SK-N-SH treated with all-trans-retinoic acid at 6 μM for 48 hours (cell line): ENCODE measurements around the gene CAMK2N2.

Experiments used
- ATAC-seq: fragments of 200-7000 bp; cut with Tn5 transposase; 3 replicates; pipeline ENCODE4 v1.9.1; 2020; ENCODE audit warnings: mild to moderate bottlenecking, moderate library complexity
- ARNTL ChIP-seq: fragments of 450-650 bp; formaldehyde crosslinking; IDR thresholded peaks from 2 replicates; pipeline ENCODE4 v1.5.0; 2020; ENCODE audit warnings: low read depth, mild to moderate bottlenecking, moderate library complexity, borderline replicate concordance
- BACH2 ChIP-seq: fragments of 250-450 bp; sonication (Bioruptor Pico); IDR thresholded peaks from 2 replicates; pipeline ENCODE4 v1.9.0; 2021; ENCODE audit warnings: mild to moderate bottlenecking, borderline replicate concordance
- CSDC2 ChIP-seq: fragments of 250-450 bp; sonication (Bioruptor Pico); IDR thresholded peaks from 2 replicates; pipeline ENCODE4 v1.5.0; 2020; ENCODE audit warnings: mild to moderate bottlenecking, moderate library complexity
- GLIS3 ChIP-seq: fragments of 250-450 bp; sonication (Bioruptor Pico); IDR thresholded peaks from 2 replicates; pipeline ENCODE4 v1.5.0; 2020; ENCODE audit warnings: mild to moderate bottlenecking, moderate library complexity
- OSR1 ChIP-seq: fragments of 250-450 bp; sonication (Bioruptor Pico); IDR thresholded peaks from 2 replicates; pipeline ENCODE4 v1.8.0; 2022; ENCODE audit warnings: moderate library complexity, mild to moderate bottlenecking, inconsistent platforms
- PPARA ChIP-seq: fragments of 250-450 bp; sonication (Bioruptor Pico); IDR thresholded peaks from 2 replicates; pipeline ENCODE4 v1.5.0; 2020; ENCODE audit warnings: mild to moderate bottlenecking, borderline replicate concordance
- RARB ChIP-seq: fragments of 250-450 bp; sonication (Bioruptor Pico); IDR thresholded peaks from 2 replicates; pipeline ENCODE4 v1.8.0; 2021; ENCODE audit warnings: mild to moderate bottlenecking, moderate library complexity
- SNAI2 ChIP-seq: fragments of 250-450 bp; sonication (Bioruptor Pico); IDR thresholded peaks from 2 replicates; pipeline ENCODE4 v1.5.0; 2020; ENCODE audit warnings: mild to moderate bottlenecking, moderate library complexity
- TCF4 ChIP-seq: fragments of 250-450 bp; sonication (Bioruptor Pico); IDR thresholded peaks from 2 replicates; pipeline ENCODE4 v1.8.0; 2021; ENCODE audit warnings: mild to moderate bottlenecking, moderate library complexity, borderline replicate concordance
- TOX ChIP-seq: fragments of 250-450 bp; sonication (Bioruptor Pico); IDR thresholded peaks from 2 replicates; pipeline ENCODE4 v1.8.0; 2021; ENCODE audit warnings: mild to moderate bottlenecking, moderate library complexity, borderline replicate concordance
- ZC3H10 ChIP-seq: fragments of 250-450 bp; sonication (Bioruptor Pico); IDR thresholded peaks from 2 replicates; pipeline ENCODE4 v1.5.1; 2021; ENCODE audit warnings: mild to moderate bottlenecking, moderate library complexity
- ZFP3 ChIP-seq: fragments of 250-450 bp; sonication (Bioruptor Pico); IDR thresholded peaks from 2 replicates; pipeline ENCODE4 v1.5.0; 2020; ENCODE audit warnings: mild to moderate bottlenecking, moderate library complexity
- ZFP30 ChIP-seq: fragments of 450-650 bp; formaldehyde crosslinking; IDR thresholded peaks from 2 replicates; pipeline ENCODE4 v1.5.0; 2022; ENCODE audit warnings: mild to moderate bottlenecking, moderate library complexity
- ZNF70 ChIP-seq: fragments of 450-650 bp; formaldehyde crosslinking; IDR thresholded peaks from 2 replicates; pipeline ENCODE4 v1.5.0; 2020; ENCODE audit warnings: mild to moderate bottlenecking, moderate library complexity
- TF ChIP-seq, protein P1 (sequence below): fragments of 250-450 bp; sonication (Bioruptor Pico); IDR thresholded peaks from 2 replicates; pipeline ENCODE4 v1.8.0; 2020; ENCODE audit warnings: mild to moderate bottlenecking, moderate library complexity, borderline replicate concordance
- TF ChIP-seq, protein P2 (sequence below): fragments of 250-450 bp; sonication (Bioruptor Pico); IDR thresholded peaks from 2 replicates; pipeline ENCODE4 v1.5.0; 2020; ENCODE audit warnings: mild to moderate bottlenecking, moderate library complexity
- TF ChIP-seq, protein P3 (sequence below): fragments of 250-450 bp; sonication (Bioruptor Pico); IDR thresholded peaks from 2 replicates; pipeline ENCODE4 v1.5.1; 2021; ENCODE audit warnings: mild to moderate bottlenecking, moderate library complexity
- TF ChIP-seq, protein P4 (sequence below): fragments of 250-450 bp; sonication (Bioruptor Pico); IDR thresholded peaks from 2 replicates; pipeline ENCODE4 v1.8.0; 2021; ENCODE audit warnings: low read depth, mild to moderate bottlenecking, moderate library complexity, borderline replicate concordance

CAMK2N2 gene

DNA sequence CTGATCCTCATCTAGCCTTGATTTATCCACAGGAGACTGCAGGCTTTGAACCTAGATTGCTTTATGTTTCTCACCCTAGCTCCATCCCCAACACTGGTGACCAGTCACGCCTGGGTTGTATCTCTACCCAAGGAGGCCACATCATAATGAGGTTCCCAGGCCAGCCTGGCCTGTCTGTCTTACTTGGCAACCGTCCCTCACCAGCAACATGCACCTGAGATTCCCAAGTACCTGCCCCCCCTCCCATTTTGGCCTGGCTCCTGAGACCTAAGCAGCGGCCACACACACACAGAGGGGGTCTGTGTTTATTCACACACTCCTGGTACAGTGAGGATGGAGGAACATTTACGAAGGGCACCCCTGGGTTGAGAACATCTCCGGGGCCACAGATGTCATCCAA lies 2.4 kb downstream of the CAMK2N2 start:
- TF ChIP-seq BACH2 = no peak
- no peak for TF ChIP-seq OSR1
- no peak for TF ChIP-seq TOX (CRISPR knock-in tag)
- no peak for TF ChIP-seq TCF4 (CRISPR knock-in tag)
- TF ChIP-seq, protein P1, sequence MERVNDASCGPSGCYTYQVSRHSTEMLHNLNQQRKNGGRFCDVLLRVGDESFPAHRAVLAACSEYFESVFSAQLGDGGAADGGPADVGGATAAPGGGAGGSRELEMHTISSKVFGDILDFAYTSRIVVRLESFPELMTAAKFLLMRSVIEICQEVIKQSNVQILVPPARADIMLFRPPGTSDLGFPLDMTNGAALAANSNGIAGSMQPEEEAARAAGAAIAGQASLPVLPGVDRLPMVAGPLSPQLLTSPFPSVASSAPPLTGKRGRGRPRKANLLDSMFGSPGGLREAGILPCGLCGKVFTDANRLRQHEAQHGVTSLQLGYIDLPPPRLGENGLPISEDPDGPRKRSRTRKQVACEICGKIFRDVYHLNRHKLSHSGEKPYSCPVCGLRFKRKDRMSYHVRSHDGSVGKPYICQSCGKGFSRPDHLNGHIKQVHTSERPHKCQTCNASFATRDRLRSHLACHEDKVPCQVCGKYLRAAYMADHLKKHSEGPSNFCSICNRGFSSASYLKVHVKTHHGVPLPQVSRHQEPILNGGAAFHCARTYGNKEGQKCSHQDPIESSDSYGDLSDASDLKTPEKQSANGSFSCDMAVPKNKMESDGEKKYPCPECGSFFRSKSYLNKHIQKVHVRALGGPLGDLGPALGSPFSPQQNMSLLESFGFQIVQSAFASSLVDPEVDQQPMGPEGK = no peak
- no peak for TF ChIP-seq ARNTL
- no peak for TF ChIP-seq RARB
- no peak for TF ChIP-seq ZFP3 (CRISPR knock-in tag)
- TF ChIP-seq PPARA (CRISPR knock-in tag) = no peak
- TF ChIP-seq, protein P2, sequence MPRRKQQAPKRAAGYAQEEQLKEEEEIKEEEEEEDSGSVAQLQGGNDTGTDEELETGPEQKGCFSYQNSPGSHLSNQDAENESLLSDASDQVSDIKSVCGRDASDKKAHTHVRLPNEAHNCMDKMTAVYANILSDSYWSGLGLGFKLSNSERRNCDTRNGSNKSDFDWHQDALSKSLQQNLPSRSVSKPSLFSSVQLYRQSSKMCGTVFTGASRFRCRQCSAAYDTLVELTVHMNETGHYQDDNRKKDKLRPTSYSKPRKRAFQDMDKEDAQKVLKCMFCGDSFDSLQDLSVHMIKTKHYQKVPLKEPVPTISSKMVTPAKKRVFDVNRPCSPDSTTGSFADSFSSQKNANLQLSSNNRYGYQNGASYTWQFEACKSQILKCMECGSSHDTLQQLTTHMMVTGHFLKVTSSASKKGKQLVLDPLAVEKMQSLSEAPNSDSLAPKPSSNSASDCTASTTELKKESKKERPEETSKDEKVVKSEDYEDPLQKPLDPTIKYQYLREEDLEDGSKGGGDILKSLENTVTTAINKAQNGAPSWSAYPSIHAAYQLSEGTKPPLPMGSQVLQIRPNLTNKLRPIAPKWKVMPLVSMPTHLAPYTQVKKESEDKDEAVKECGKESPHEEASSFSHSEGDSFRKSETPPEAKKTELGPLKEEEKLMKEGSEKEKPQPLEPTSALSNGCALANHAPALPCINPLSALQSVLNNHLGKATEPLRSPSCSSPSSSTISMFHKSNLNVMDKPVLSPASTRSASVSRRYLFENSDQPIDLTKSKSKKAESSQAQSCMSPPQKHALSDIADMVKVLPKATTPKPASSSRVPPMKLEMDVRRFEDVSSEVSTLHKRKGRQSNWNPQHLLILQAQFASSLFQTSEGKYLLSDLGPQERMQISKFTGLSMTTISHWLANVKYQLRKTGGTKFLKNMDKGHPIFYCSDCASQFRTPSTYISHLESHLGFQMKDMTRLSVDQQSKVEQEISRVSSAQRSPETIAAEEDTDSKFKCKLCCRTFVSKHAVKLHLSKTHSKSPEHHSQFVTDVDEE = no peak
- no peak for TF ChIP-seq ZNF70 (CRISPR knock-in tag)
- no peak for TF ChIP-seq ZFP30 (CRISPR knock-in tag)
- no peak for ATAC-seq

DNA sequence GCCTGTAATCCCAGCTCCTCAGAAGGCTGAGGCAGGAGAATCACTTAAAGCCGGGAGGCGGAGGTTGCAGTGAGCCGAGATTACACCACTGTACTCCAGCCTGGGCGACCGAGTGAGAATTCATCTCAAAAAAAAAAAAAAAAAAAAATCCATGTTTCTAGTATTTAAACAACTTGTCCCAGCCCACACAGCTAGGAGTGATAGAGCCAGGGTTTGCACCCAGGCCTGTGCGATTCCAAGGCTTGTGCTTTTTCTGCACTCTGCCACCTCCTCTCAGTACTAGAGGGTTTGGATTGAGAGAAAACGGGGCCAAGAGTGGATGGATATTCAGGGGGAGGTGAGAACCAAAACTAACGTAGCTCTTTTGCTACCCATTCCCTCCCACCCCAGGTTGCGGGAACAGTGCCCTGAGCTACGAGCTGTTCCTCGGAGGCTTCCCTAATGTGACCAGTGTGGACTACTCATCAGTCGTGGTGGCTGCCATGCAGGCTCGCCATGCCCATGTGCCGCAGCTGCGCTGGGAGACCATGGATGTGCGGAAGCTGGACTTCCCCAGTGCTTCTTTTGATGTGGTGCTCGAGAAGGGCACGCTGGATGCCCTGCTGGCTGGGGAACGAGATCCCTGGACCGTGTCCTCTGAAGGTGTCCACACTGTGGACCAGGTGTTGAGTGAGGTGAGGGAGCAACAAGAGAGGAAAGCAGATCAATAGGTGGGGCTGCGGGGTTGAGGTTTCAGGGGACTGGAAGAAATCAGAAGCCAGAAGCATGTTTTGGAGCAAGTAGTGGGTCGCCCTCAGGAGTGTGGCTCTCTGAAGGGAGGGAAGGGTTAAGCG lies 4.1 kb downstream of the CAMK2N2 start:
- TF ChIP-seq, protein P3, sequence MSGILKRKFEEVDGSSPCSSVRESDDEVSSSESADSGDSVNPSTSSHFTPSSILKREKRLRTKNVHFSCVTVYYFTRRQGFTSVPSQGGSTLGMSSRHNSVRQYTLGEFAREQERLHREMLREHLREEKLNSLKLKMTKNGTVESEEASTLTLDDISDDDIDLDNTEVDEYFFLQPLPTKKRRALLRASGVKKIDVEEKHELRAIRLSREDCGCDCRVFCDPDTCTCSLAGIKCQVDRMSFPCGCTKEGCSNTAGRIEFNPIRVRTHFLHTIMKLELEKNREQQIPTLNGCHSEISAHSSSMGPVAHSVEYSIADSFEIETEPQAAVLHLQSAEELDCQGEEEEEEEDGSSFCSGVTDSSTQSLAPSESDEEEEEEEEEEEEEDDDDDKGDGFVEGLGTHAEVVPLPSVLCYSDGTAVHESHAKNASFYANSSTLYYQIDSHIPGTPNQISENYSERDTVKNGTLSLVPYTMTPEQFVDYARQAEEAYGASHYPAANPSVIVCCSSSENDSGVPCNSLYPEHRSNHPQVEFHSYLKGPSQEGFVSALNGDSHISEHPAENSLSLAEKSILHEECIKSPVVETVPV (CRISPR knock-in tag) = no peak
- no peak for TF ChIP-seq BACH2
- no peak for TF ChIP-seq TOX (CRISPR knock-in tag)
- TF ChIP-seq CSDC2 (CRISPR knock-in tag) = no peak
- TF ChIP-seq GLIS3 (CRISPR knock-in tag) = no peak
- TF ChIP-seq OSR1 = no peak
- TF ChIP-seq, protein P2 = no peak
- no peak for ATAC-seq

DNA sequence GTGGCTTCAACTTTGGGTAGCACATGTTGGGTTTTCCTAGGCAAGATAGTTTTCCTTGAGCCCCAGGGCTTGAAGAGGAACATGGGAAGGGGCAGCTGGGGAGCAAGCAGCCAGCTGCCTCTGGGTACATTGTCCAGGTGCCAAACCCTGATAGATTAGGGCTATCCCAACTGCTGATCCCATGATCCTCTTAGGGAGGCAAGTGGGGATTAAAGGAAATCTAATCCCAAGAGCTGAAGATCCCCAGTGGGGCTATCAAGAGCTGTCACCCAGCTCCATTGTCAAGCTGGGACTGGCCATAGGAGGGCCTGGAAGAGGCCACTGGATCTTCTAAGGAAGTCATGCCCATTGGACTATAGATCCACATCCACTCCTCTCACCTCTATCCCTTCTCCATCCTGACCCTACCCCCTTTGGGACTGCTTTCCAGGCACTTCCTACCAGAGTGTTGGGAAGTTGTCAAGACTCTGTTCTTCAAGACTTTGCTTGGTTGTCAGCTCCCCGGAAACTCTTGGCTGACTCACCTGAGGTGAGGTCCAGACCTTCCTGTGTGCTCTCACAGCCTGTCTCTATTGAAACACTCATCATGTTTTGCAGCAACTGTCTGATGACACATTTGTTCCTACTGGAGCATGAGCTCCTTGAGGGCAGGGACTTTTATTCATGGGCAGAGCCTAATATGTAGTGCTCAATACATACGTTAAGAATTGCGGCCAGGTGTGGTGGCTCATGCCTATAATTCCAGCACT lies 5.9 kb downstream of the CAMK2N2 start:
- no peak for ATAC-seq
- no peak for TF ChIP-seq PPARA (CRISPR knock-in tag)
- no peak for TF ChIP-seq TCF4 (CRISPR knock-in tag)
- no peak for TF ChIP-seq SNAI2 (CRISPR knock-in tag)
- TF ChIP-seq, protein P2 = no peak
- no peak for TF ChIP-seq RARB
- TF ChIP-seq ZC3H10 (CRISPR knock-in tag) = no peak
- no peak for TF ChIP-seq ZFP3 (CRISPR knock-in tag)
- TF ChIP-seq, protein P3 (CRISPR knock-in tag) = no peak
- no peak for TF ChIP-seq BACH2
- TF ChIP-seq, protein P4, sequence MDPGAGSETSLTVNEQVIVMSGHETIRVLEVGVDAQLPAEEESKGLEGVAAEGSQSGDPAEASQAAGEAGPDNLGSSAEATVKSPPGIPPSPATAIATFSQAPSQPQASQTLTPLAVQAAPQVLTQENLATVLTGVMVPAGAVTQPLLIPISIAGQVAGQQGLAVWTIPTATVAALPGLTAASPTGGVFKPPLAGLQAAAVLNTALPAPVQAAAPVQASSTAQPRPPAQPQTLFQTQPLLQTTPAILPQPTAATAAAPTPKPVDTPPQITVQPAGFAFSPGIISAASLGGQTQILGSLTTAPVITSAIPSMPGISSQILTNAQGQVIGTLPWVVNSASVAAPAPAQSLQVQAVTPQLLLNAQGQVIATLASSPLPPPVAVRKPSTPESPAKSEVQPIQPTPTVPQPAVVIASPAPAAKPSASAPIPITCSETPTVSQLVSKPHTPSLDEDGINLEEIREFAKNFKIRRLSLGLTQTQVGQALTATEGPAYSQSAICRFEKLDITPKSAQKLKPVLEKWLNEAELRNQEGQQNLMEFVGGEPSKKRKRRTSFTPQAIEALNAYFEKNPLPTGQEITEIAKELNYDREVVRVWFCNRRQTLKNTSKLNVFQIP (CRISPR knock-in tag) = no peak
